ENCODE measurements around the gene ODAPH.

- TF ChIP-seq JUND (IDR thresholded peaks at IDR 0.05) (no peak), EZH2phosphoT487 (IDR thresholded peaks at IDR 0.05; ENCODE audit: borderline replicate concordance, low read depth) (no peak), RXRA (IDR thresholded peaks at IDR 0.05; ENCODE audit: borderline replicate concordance, low read depth) (no peak), SIN3A (IDR thresholded peaks at IDR 0.05; ENCODE audit: borderline replicate concordance, low read depth, low read length) (no peak), RFX5 (IDR thresholded peaks at IDR 0.05; ENCODE audit: low read length) (no peak), NRF1 (IDR thresholded peaks at IDR 0.05; ENCODE audit: low read depth, low read length) (no peak), TAF1 (IDR thresholded peaks at IDR 0.05; ENCODE audit: borderline replicate concordance, low read depth, low read length) (no peak), EP300 (IDR thresholded peaks at IDR 0.05; ENCODE audit: borderline replicate concordance in 1 of 2, low read depth in 1 of 2, low read length in 1 of 2) (no peak), USF1 (IDR thresholded peaks at IDR 0.05; ENCODE audit: borderline replicate concordance, low read depth) (no peak), POLR2AphosphoS5 (IDR thresholded peaks at IDR 0.05; ENCODE audit: low read depth, low read length) (no peak), SMC3 (IDR thresholded peaks at IDR 0.05; ENCODE audit: low read depth, low read length) (no peak)
- TF ChIP-seq, protein P1, sequence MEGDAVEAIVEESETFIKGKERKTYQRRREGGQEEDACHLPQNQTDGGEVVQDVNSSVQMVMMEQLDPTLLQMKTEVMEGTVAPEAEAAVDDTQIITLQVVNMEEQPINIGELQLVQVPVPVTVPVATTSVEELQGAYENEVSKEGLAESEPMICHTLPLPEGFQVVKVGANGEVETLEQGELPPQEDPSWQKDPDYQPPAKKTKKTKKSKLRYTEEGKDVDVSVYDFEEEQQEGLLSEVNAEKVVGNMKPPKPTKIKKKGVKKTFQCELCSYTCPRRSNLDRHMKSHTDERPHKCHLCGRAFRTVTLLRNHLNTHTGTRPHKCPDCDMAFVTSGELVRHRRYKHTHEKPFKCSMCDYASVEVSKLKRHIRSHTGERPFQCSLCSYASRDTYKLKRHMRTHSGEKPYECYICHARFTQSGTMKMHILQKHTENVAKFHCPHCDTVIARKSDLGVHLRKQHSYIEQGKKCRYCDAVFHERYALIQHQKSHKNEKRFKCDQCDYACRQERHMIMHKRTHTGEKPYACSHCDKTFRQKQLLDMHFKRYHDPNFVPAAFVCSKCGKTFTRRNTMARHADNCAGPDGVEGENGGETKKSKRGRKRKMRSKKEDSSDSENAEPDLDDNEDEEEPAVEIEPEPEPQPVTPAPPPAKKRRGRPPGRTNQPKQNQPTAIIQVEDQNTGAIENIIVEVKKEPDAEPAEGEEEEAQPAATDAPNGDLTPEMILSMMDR (IDR thresholded peaks at IDR 0.05), result no peak
- TF ChIP-seq, protein P2, sequence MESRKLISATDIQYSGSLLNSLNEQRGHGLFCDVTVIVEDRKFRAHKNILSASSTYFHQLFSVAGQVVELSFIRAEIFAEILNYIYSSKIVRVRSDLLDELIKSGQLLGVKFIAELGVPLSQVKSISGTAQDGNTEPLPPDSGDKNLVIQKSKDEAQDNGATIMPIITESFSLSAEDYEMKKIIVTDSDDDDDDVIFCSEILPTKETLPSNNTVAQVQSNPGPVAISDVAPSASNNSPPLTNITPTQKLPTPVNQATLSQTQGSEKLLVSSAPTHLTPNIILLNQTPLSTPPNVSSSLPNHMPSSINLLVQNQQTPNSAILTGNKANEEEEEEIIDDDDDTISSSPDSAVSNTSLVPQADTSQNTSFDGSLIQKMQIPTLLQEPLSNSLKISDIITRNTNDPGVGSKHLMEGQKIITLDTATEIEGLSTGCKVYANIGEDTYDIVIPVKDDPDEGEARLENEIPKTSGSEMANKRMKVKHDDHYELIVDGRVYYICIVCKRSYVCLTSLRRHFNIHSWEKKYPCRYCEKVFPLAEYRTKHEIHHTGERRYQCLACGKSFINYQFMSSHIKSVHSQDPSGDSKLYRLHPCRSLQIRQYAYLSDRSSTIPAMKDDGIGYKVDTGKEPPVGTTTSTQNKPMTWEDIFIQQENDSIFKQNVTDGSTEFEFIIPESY (IDR thresholded peaks at IDR 0.05; ENCODE audit: borderline replicate concordance, low read depth), result no peak
These were observed 42.5 kb downstream of the ODAPH start for GRCh38 chr4:75598390-75598789.
